ENCODE measurements around the gene ACOX3.

Gene ACOX3

DNA sequence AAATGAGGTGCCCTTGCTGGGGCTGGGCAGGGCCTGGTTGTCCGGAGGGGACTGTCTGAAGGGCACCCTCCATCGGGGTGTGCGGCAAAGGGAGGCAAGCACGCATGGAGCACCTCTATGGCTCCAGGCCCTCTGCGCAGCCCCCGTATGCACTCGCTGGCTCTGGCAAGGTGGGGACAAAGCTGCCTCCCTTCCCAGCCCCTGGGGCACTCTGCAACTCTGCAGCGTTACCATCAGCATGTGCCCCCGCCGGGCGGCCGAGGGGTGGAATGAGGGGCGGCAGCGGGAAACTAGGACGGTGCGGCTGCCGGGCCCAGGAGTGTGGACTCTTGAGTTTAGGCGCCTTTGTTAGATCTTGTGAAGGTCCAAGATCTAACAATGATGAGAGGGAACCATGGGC lies 26.5 kb upstream of the ACOX3 start:
- DNase-seq: no peak

DNA sequence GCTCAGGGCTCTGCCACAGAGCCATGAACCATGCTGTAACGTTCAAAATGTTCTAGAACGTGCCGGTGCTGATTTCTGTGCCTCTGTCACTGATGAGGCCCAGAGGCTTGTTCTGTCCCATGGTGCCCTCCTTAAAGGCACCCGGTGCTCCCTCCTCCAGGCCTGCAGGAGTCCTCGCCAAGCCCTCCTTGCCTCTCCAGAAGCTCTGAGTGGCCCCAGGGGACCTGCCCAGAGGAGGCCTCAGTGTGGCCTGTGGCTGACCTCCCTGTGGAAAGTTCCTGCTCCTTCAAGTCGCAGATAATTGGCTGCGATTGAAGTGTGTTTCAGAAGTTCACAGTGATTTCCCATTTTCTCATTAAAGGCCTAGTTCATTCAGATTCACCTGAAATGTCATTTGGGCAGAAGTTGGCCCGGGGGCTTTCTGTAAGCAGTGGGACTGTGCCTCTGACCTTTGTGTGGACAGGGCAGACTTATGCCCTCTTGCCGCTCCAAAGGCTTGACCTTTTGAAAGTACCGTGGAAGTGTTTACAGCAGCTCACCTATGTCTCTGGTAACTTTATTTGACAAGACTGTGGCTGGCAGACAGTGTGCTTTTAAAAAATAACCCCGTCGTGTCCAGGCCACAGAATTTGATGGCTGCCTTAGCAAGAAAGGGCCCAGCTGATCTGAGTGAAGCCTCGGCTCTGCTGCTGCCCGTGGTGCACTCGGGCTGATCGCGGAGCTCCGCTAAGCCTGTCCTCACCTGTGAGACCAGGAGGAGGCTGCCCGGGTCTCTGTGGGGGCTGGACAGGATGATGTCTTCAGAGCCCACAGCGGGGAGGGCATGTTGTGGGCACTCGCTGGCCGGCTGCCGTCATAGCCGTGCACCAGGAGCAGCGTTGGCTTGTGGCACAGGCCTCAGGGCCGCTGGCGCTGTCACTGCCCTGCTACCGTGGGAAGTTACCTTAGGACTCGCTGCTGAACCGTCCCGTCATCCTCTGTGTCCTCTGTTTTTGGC lies 25.4 kb upstream of the ACOX3 start:
- no peak for DNase-seq

DNA sequence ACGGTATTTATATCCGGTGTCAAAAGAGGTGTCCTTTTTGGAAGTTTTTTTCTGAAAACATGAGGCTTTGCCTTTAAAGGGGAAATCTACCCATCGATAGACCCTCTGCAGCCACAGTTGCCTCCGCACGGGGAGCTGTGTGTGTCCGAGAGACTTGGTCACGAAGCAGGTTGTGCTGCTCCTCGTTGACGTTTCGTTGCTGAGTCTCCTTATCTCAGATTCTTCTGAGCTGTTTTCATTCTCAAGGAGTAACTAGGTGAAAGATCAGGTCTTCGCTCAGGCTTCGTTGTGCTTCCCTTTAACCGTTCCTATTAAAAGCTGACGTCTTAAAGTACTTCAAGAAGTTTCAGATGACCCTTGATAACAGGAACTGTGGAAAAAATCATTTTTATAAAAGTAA lies 23.9 kb upstream of the ACOX3 start:
- DNase-seq: no peak

DNA sequence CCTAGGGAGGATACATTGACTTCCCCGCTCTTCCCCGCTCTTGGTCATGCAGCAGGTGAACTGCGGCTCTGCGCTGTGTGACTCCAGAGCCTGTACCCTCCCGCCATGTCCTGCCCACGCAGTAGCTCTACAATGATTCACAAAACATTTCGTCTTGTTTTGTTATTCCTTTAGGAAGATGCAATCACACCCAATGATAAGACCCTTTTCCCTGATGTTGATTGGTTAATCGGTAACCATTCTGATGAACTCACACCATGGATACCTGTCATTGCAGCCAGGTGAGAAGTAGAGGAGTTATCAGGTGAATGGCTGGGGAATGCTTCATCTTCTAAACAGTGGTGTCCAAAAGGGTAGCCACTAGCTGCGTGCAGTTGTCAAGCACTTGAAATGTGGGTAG lies 23.3 kb upstream of the ACOX3 start:
- no peak for DNase-seq

DNA sequence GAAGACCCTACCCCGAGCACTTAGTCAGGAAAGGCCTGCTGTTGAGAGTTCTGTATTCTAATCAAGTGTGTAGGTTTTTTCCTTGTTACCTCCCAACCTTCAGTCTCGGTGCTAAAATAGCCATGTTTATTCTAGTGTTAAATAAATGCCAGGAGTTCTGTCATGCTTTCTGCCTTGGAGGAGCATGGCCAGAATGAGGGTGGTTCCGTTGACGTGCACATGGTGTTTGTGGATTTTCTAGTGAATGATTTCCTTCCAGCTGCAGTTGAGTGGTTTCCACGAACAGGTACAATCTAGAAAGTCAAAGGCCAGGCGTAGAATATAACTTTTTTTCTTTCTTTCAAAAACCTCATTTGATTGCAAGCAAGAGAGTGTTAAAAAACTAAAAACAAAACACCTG lies 21.1 kb upstream of the ACOX3 start:
- no peak for DNase-seq

DNA sequence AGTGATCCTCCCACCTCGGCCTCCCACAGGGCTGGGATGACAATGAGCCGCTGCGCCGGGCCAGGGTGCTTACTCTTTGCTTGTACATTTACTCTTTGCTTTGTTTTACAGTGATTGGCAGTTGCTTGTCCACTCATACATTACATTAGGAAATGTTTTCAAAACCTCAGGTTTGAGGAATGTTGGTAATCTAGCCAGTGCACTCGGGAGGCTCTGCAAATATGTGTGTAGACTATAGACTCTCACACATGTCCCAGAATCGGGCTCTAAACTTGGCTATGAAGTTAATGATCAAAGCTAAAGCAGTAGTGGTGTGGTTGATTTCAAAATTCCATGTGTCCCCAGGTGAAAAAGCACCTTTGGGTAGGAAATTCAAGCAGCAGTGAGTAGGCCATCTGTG lies 20.6 kb upstream of the ACOX3 start:
- no peak for DNase-seq

DNA sequence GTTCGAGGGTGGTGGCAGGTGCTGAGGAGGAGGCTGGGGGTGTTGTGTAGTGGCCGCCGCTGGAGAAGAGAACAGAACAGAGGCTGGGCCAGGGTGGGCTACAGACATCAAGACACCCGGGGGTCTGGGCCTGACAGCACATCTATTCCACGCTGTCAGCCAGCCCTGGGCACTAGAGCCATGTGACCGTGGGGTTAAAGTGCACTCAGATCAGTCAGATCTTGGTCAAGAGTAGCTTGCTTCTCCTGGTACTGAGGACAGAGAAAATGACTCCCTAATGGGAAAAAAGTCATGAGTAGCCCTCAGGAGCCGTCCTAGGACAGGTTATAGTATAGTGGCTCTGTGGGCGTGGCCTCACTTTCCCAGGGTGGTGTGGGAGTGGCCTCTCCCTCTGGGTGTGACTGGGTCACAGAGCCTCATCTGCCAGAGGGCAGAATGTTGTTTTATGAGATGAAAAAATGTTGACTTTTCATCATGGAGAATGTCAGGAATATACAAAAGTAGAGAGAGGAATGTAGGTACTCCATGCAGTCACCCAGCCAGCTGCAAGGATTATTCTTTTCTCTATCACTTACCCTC lies 19.4 kb upstream of the ACOX3 start:
- no peak for DNase-seq

DNA sequence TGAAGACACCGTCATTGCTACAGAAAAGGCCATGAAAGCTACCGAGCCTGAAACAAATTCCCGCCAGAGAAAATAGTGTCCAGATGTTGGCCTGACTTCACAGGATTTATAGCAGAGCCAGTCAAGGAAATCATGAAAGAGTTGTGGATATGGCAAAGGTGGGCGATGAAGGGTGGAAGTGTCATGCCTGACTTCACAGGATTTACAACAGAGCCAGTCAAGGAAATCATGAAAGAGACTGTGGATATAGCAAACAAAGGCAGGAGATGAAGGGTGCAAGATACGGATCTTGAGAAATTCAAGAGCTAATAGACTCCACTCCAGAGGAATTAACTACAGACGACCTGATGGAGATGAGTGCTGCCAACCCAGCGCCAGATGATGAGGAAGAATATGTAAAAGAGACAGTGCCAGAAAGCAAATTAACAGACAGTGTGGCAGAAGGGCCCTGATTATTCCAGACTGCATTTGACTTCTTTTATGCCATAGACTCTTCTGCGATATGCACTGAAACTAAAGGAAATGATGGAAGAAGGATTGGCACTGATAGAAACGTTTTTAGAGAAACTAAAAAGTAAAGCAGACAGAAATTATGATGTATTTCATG lies 17.2 kb upstream of the ACOX3 start:
- DNase-seq: no peak

DNA sequence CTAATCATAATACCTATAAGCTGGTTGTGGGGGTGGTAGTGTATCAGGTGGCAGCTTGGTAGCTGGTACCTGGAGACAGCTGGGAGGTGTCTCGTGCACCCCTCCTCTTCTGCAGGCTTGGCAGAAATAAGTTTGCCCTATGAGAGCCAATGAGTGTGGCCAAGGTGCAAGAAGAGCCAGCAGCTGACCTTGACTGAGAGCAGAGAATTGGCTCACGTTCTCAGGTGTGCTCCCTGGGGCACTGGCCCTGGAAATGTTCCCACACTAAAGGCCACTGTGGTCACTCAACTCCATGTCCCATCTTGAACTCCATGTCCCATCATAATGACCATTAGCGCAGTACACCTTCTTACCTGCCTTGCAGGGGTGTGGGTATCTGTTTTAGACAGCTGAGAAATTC lies 13.4 kb upstream of the ACOX3 start:
- DNase-seq: no peak

DNA sequence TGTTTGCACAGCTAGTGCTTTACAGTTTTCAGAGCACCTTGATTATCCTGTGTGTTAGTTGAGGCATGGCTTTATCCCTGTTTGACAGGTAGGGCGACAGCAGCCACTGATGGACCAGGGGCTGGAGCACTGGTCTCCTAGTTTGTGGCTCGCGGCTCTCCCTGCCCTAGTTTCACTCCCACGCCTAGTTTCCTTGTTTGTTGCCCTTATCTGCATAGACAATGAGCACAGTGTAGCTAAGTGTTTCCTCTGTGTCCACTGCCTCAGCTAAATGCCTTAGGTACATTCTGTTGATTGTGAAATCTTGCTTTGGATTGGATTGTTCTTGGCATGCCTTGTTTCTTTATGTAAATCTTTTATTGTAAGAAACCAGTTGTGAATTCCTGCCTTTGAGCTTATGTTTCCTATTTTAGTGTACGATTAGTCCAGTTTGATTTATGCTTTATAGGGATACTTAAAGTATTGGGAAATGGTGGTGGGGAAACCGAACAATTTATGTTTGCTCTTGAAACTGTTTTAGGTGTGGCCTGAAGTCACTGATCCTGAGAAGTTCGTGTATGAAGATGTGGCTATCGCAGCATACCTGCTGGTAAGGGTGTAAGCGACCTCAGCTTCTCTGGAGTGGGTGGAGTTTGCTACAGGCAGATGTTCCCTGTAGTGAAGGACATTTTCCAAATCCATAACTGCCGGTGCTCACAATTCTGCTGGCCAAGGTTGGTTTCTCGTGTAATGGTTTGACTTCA lies 11.1 kb upstream of the ACOX3 start:
- no peak for DNase-seq

DNA sequence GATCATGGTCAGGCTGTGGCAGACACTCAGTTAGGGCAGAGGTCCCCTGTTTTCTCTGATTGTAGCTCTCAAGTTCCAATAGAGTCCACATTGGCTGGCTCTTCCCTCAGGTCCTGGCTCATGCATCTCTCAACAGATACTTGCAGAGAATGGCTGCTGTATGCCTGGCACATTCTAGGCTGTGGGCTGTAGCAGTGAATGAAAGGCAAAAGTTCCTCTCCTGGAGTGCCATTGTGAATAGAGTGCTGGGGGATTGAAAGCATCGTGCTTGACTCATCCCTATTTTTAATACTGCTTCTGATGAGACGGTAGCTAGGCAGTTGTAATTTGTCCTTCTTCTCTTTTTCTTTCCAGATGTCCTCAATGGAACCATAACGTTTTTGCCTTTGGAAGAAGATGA lies 5.6 kb upstream of the ACOX3 start:
- no peak for DNase-seq

DNA sequence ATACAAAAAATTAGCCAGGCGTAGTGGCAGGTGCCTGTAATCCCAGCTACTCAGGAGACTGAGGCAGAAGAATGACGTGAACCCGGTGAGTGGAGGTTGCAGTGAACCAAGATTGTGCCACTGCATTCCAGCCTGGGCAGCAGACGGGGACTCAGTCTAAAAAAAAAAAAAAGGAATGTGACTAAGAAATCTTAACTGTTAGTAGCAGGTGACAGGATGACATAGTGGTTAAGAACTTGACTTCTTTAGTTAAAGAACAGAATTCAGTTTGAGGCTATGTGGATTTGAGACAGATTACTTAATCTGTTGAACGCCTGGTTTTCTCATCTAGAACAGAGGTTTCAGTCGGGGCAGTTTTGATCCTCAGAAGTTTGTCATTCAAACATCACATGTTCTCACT lies 3.3 kb upstream of the ACOX3 start:
- DNase-seq: no peak

DNA sequence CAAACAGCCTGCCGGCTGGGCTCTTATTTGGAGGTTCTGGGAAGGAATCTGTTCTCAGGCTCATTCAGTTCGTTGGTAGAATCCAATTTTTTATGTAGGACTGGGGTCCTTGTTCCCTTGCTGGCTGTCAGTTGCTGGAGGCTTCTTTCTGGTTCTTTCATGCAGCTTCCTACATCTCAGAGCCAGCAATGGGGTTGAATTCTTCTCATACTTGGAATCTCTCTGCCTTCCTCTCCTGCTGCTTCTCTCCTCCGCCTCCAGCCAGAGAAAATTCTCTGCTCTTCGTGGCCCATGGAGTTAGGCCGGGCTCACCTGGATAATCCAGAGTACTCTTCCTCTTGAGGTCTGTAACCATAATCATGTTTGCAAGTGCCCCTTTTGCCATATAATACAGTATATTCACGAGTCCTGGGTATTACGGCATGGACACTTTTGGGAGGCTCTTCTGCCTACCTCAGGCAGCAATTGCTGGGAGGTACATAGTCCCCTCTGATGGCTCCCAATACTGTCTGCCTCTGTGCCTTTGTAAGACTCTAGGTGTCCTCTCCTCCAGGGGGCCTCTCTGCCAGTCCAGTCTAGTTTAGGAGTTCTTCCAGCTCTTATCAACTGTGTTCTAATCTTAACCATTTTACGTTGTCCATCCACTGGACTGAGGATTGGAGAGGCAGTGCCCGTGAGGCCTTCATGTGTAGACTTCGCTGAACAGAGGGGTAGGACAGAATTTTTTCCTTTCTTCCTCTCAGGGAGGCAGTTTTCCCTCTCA lies 2.3 kb upstream of the ACOX3 start:
- no peak for DNase-seq

DNA sequence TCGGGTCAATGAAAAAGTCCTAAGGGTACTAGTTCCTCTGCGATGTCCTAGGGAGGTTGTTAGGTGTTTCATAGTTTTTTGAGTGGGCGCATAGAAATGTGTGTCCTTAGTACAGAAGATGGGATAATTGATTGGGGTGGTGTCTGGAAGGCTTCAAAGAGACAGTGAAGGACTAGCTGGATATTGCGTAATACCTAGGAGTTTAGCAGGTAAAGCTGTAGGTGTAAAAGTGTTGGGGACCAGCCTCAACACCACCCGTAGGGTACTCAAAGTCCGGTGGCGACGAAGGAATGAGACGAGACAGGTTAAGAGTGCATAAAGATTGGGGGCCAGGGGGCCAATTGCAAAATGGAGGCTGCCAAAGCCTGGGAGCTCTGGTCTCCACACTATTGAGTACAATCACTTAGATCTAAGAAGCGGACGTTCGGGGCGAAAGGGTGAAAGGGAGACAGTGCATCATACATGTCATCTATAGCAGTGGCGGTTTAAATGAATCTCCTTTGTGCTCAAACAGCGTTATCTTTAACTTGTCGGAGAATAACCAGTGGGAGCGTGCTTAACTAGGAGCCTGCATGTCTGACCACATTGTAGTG lies 1.1 kb upstream of the ACOX3 start:
- DNase-seq: no peak

DNA sequence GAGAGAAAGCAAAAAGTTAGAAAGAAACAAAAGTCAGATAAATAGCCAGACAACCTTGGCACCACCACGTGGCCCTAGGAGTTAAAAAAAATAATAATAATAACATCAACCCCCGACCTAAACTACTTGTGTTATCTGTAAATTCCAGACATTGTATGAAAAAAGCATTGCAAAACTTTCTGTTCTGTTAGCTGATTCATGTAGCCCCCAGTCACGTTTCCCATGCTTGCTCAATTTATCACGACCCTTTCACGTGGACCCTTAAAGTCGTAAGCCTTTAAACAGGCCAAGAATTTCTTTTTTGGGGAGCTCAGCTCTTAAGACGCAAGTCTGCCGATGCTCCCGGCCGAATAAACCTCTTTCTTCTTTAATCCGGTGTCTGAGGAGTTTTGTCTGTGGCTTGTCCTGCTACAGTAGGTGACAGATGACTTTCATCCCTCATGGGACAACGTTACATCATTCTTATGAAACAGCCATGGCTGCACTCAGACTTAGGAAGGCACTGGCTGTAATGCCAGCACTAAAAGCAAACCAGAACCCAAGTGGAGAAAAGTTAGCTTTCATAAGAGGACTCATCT lies 520 bp downstream of the ACOX3 start:
- DNase-seq: no peak

DNA sequence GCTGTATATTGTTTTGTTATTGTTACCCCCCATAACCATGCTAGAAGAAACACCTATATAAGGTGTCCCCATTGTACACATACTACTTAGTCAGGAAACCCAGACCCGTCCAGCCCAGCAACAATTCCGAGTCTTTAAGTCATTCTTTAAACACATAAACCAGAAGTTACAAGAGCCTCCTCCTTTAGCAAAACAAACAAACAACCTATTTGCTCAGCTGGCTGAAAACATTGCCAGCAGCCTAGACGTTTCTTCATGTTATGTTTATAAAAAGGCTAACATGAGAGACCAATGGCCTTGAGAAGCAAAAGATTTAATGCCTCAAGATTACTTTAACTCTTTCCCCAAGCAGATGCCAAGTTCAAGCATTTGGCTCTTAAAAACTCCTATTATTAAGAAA lies 1.4 kb downstream of the ACOX3 start:
- no peak for DNase-seq

DNA sequence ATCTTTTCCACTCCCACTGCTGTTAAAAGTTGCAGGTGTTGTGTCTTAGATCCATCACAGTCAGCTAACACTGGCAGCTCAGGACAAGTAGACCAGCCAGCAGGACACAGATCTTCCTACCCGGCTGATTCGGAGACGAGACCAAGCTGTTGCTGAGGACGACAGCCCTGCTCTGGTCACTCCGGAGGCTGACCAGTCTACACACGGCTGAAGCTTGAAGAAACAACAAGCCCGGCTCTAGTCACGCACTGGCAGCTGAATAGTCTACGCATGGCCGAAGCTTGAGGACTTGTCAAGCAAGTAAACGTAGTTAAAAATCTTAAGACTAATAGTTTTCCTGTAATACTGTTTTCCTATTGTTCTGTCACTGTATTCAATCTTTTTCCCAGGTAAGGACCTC lies 1.8 kb downstream of the ACOX3 start:
- DNase-seq: no peak

DNA sequence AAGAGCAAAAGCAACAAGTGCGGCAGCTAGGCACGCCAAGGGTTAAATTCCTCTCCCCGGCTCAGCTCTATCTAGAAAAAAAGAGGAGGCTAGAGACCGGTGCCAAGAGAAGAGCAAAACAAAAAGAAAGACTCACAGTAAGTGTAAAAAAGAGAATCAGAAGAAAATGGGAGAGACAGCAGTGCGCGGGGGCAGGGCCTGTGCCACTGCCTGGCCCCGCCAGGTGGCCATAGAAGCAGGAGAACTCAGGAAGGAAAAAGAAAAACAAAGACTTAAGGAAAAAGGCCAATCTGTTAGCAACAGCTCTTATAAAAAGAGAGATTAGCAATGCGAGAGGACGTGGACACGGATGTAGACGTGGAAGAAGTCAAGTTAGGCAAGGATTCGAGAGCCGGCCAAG lies 3.2 kb downstream of the ACOX3 start:
- DNase-seq: no peak

DNA sequence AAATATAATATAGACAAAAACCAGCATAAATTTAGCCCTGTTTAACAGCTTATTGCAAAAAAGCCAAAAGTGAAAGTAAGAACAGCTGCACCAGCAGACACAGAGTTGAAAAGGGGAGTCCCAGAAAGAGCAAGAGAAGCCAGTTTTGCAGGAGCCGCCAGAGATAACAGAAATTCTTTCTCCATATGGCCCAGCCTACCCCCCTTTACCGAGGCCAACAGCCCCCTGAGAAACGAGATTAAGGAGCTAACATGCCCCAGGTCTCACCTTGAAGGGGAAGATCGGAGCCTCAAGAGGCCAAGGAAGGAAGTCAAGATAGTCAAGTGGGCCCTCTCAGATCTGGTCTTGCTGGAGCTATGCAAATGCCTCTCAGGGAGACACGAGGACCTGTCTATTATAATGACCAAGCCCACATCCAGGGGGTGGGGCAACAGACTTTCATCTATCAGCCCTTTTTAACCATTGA lies 4.8 kb downstream of the ACOX3 start:
- DNase-seq: no peak

DNA sequence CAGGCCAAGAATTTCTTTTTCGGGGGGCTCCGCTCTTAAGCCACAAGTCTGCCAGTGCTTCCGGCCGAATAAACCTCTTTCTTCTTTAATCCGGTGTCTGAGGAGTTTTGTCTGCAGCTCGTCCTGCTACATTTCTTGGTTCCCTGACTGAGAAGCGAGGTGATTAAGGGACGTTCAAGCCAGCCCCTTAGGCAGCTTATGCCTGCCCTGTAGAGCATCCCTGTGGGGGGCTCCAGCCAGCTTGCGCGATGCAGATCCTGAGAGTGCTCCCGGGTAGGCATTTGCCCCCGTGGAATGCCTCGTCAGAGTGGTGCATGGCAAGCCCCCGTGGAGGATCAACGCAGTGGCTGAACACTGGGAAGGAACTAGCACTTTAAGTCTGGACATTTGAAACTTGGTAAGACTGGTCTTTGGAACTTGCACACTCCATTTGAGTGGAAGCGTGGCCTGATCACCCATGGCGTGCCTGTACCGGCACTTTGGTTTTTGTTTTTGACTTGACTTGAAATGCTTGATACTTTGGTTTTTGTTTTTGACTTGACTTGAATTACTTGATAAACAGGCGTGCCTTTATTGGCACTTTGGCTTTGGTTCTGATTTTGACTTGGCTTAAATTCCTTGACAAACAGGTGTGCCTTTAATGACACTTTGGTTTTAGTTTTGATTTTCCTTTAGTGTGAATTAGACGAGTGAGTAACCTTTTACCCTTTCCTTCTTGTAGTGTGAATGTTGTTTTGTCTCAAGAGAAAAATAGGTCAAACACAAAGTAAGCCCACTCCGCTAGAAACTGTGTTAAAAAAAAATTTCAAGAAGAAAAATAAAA lies 6.1 kb downstream of the ACOX3 start:
- DNase-seq: no peak

DNA sequence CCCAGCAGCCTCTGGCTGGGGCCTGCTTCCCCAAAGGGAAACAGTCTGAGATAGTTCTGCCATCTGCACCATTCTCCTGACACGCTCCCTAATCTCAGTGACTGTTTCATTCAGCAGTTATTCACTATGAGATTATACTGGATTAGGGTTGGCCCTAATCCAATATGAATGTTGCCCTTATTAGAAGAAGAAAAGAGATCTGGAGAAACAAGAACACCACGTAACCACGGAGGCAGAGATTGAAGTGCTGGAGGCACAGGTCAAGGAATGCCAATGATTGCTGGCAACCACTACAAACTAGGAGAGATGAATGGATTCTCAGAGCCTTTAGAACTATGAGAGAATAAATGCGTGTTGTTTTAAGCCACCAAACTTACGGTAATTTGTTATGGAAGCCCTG lies 7.4 kb downstream of the ACOX3 start:
- no peak for DNase-seq

Data from NCI-H226 (cell line).